HepG2 (cell line): ENCODE data around the gene GNA12. TPM values are rescaled to one million over a fixed set of nuclear protein-coding genes. Genes with fewer than 3 reads are reported as not detected.

ENCODE experiments used
- CEBPB ChIP-seq: IDR thresholded peaks from 2 replicates; pipeline ENCODE4 v1.6.1; 2011; ENCODE audit warnings: low read depth, low read length, improper control_type of control experiment, borderline replicate concordance
- EP300 ChIP-seq, 3 experiments: sonication (generic) in 1 of 3; formaldehyde crosslinking in 1 of 3; IDR thresholded peaks; 2 replicates each; pipeline versions ENCODE4 v1.5.1 to v1.6.1; 2011 to 2020; ENCODE audit warnings: low read depth in 2 of 3, low read length in 2 of 3, borderline replicate concordance in 1 of 3, improper control_type of control experiment in 1 of 3, mild to moderate bottlenecking in 1 of 3, missing genetic modification reagents in 1 of 3, moderate library complexity in 1 of 3
- FOSL1 ChIP-seq: sonication (generic); formaldehyde crosslinking; IDR thresholded peaks from 2 replicates; pipeline ENCODE4 v1.9.0; 2021; ENCODE audit warnings: missing genetic modification reagents, borderline replicate concordance
- FOSL2 ChIP-seq: sonication (generic); formaldehyde crosslinking; IDR thresholded peaks from 2 replicates; pipeline ENCODE4 v1.4.0; 2020; ENCODE audit warnings: missing genetic modification reagents
- GATAD2A ChIP-seq: IDR thresholded peaks from 2 replicates; pipeline ENCODE4 v1.6.1; 2016
- HNF4A ChIP-seq: sonication (generic); formaldehyde crosslinking; IDR thresholded peaks from 2 replicates; pipeline ENCODE4 v1.4.0; 2020; ENCODE audit warnings: missing genetic modification reagents
- KLF15 ChIP-seq: sonication (generic); formaldehyde crosslinking; IDR thresholded peaks from 2 replicates; pipeline ENCODE4 v1.8.1; 2023; ENCODE audit warnings: borderline replicate concordance, mild to moderate bottlenecking, inconsistent platforms, missing genetic modification reagents, mixed read lengths
- MED1 ChIP-seq: sonication (generic); formaldehyde crosslinking; IDR thresholded peaks from 2 replicates; pipeline ENCODE4 v1.4.0; 2020; ENCODE audit warnings: missing genetic modification reagents
- MIER3 ChIP-seq: IDR thresholded peaks from 2 replicates; pipeline ENCODE4 v1.6.1; 2016; ENCODE audit warnings: missing compliant biosample characterization, borderline replicate concordance
- NFE2 ChIP-seq: sonication (generic); formaldehyde crosslinking; IDR thresholded peaks from 2 replicates; pipeline ENCODE4 v1.4.0; 2020; ENCODE audit warnings: missing genetic modification reagents
- NFYC ChIP-seq: IDR thresholded peaks from 2 replicates; pipeline ENCODE4 v1.6.1; 2016; ENCODE audit warnings: missing genetic modification reagents, missing compliant biosample characterization
- NR2F2 ChIP-seq: IDR thresholded peaks from 2 replicates; pipeline ENCODE4 v1.6.1; 2012; ENCODE audit warnings: low read depth, inconsistent platforms, borderline replicate concordance
- PHB2 ChIP-seq: fragments of 450-650 bp; IDR thresholded peaks from 2 replicates; pipeline ENCODE4 v1.6.1; 2018; ENCODE audit not compliant: partially characterized antibody
- POLR2G ChIP-seq: fragments of 200-400 bp; formaldehyde crosslinking; IDR thresholded peaks from 2 replicates; pipeline ENCODE4 v1.6.1; 2018; ENCODE audit warnings: mild to moderate bottlenecking, low read depth, low read length, moderate library complexity
- RFX5 ChIP-seq: IDR thresholded peaks from 2 replicates; pipeline ENCODE4 v1.6.1; 2011; ENCODE audit warnings: low read depth, low read length, improper control_type of control experiment
- SMAD3 ChIP-seq: sonication (generic); formaldehyde crosslinking; IDR thresholded peaks from 2 replicates; pipeline ENCODE4 v1.4.0; 2020; ENCODE audit warnings: missing genetic modification reagents
- SYNCRIP ChIP-seq: fragments of 200-400 bp; formaldehyde crosslinking; IDR thresholded peaks from 2 replicates; pipeline ENCODE4 v1.6.1; 2018; ENCODE audit warnings: mild to moderate bottlenecking, low read depth, low read length; ENCODE audit not compliant: insufficient read depth
- TBX2 ChIP-seq: sonication (generic); formaldehyde crosslinking; IDR thresholded peaks from 2 replicates; pipeline ENCODE4 v1.5.0; 2020; ENCODE audit warnings: missing genetic modification reagents, mild to moderate bottlenecking, borderline replicate concordance
- YEATS2 ChIP-seq: sonication (generic); formaldehyde crosslinking; IDR thresholded peaks from 2 replicates; pipeline ENCODE4 v1.4.0; 2020; ENCODE audit warnings: missing genetic modification reagents, borderline replicate concordance
- ZBTB21 ChIP-seq: sonication (generic); formaldehyde crosslinking; IDR thresholded peaks from 2 replicates; pipeline ENCODE4 v1.4.0; 2020; ENCODE audit warnings: missing genetic modification reagents
- ZHX1 ChIP-seq: sonication (generic); formaldehyde crosslinking; IDR thresholded peaks from 2 replicates; pipeline ENCODE4 v1.8.1; 2022; ENCODE audit warnings: low read depth, mild to moderate bottlenecking, missing genetic modification reagents
- ZNF383 ChIP-seq: sonication (generic); formaldehyde crosslinking; IDR thresholded peaks from 2 replicates; pipeline ENCODE4 v1.4.0; 2020; ENCODE audit warnings: missing genetic modification reagents, mild to moderate bottlenecking, borderline replicate concordance
- ZNF607 ChIP-seq: sonication (generic); formaldehyde crosslinking; IDR thresholded peaks from 2 replicates; pipeline ENCODE4 v1.5.1; 2020; ENCODE audit warnings: missing genetic modification reagents, mild to moderate bottlenecking, borderline replicate concordance
- ZNF7 ChIP-seq: IDR thresholded peaks from 2 replicates; pipeline ENCODE4 v1.6.1; 2016; ENCODE audit warnings: missing biosample characterization, missing genetic modification reagents
- ZNF792 ChIP-seq: IDR thresholded peaks from 2 replicates; pipeline ENCODE4 v1.6.1; 2016
- polyA plus RNA-seq, 8 experiments: library from polyadenylated mRNA; depleted of rRNA in 3 of 8; stranded (reverse) in 7 of 8; unstranded in 1 of 8; fragments of >200 nt; fragmentation: Illumina TruSeq in 4 of 8; extraction: Trizol in 4 of 8; gene quantifications; 2 replicates each; pipeline versions ENCODE4 v1.2.1 to v1.2.3, GENCODE V29; 2011 to 2016; ENCODE audit warnings: low read depth in 4 of 8, missing spikeins in 1 of 8, mixed read lengths in 1 of 8; ENCODE audit not compliant: insufficient read depth in 1 of 8
- total RNA-seq, 5 experiments: library from RNA; depleted of rRNA; stranded (reverse); fragments of >200 nt; fragmentation: Illumina TruSeq; extraction: Trizol; gene quantifications; 2 replicates each; pipeline ENCODE4 v1.2.3, GENCODE V29; 2016; ENCODE audit warnings: low read depth in 1 of 5
- TF ChIP-seq, protein P1 (sequence below): sonication (generic); formaldehyde crosslinking; IDR thresholded peaks from 2 replicates; pipeline ENCODE4 v1.4.0; 2020; ENCODE audit warnings: mild to moderate bottlenecking, missing genetic modification reagents

Gene GNA12
- total and polyA plus RNA-seq, 2 of the 13 experiments (the other 11 are each of a cell fraction or from before 2014, with no cell fraction given): 16.2 to 50.9 TPM

DNA sequence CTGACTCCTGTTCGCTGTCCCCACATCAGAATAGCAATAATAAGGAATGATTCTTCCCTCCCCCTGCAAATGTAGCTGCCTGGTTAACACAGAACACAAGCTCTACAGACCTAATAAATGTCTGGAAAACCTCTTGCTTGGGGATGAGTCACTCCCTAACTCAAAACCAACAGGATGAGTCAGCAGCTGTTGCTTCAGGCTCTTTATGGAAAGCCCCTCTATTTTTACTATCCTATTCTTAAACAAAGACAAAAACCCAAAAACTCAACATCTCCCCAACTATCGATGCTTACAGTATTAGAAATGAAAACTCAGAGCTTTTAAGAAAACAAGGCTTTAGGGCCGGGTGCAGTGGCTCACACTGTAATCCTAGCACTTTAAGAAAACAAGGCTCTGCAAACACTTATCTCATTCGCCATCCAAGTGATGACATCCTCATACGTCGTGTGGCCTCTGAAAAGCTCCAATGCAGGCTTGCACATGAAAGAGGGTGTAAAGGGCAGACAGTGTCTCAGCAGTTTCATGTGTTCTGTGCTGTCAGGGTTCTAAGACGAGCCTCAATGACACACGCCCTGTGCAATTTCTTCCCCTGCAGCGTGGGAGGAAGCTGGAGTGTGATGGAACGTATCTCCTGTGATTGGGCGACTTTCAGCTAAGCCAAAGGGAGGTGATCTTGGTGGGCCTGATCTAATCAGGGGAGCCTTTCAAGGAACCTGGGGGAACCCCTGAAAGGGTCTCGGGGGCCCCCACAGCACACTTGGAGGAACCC lies 86.0 kb downstream of the GNA12 start (continued):
- TF ChIP-seq SYNCRIP (no peak), YEATS2 (CRISPR knock-in tag) (peak; percentile 24; the same call in 1 of the 2 replicates), EP300 (IDR thresholded peaks at IDR 0.05; ENCODE audit: low read depth in 2 of 2, low read length in 2 of 2) (no peak), EP300 (CRISPR knock-in tag; IDR thresholded peaks at IDR 0.05; ENCODE audit: borderline replicate concordance) (no peak), NR2F2 (no peak), KLF15 (CRISPR knock-in tag) (no peak), ZHX1 (0 out of 2 replicates have a peak, but pooled peaks have one; percentile 43), ZNF792 (CRISPR knock-in tag) (no peak), MIER3 (CRISPR knock-in tag) (0 out of 2 replicates have a peak, but pooled peaks have one; percentile 20), GATAD2A (CRISPR knock-in tag) (peak; percentile 69), POLR2G (0 out of 2 replicates have a peak, but pooled peaks have one; percentile 23), FOSL2 (CRISPR knock-in tag) (peak; percentile 96), NFE2 (CRISPR knock-in tag) (peak; percentile 48; the same call in 1 of the 2 replicates), FOSL1 (CRISPR knock-in tag) (peak; percentile 57; the same call in 1 of the 2 replicates), ZBTB21 (peak; percentile 95), PHB2 (no peak), NFYC (CRISPR knock-in tag) (peak; percentile 37; the same call in 1 of the 2 replicates), ZNF7 (CRISPR knock-in tag) (peak; percentile 44; the same call in 1 of the 2 replicates), ZNF607 (CRISPR knock-in tag) (no peak), SMAD3 (CRISPR knock-in tag) (peak; percentile 45; the same call in 1 of the 2 replicates), CEBPB (peak; percentile 42; the same call in 1 of the 2 replicates), TBX2 (CRISPR knock-in tag) (peak; percentile 36; the same call in 1 of the 2 replicates), MED1 (CRISPR knock-in tag) (0 out of 2 replicates have a peak, but pooled peaks have one; percentile 24), RFX5 (0 out of 2 replicates have a peak, but pooled peaks have one; percentile 45), HNF4A (CRISPR knock-in tag) (peak; percentile 46; the same call in 1 of the 2 replicates), ZNF383 (CRISPR knock-in tag) (no peak)
- TF ChIP-seq, protein P1, sequence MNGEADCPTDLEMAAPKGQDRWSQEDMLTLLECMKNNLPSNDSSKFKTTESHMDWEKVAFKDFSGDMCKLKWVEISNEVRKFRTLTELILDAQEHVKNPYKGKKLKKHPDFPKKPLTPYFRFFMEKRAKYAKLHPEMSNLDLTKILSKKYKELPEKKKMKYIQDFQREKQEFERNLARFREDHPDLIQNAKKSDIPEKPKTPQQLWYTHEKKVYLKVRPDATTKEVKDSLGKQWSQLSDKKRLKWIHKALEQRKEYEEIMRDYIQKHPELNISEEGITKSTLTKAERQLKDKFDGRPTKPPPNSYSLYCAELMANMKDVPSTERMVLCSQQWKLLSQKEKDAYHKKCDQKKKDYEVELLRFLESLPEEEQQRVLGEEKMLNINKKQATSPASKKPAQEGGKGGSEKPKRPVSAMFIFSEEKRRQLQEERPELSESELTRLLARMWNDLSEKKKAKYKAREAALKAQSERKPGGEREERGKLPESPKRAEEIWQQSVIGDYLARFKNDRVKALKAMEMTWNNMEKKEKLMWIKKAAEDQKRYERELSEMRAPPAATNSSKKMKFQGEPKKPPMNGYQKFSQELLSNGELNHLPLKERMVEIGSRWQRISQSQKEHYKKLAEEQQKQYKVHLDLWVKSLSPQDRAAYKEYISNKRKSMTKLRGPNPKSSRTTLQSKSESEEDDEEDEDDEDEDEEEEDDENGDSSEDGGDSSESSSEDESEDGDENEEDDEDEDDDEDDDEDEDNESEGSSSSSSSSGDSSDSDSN (CRISPR knock-in tag): no peak
